ENCODE results near the gene SLC36A4.
"Not testable (repeated sequence)": the region's sequence is repeated elsewhere in the genome, so short reads cannot be mapped to it uniquely, and the experiment has no call there.

The SLC36A4 gene

GRCh38 chr11:93194673-93195291 lies 3.0 kb downstream of the SLC36A4 start:
- no peak for DNase-seq (ENCODE audit: low read depth)

GRCh38 chr11:93193731-93194130 lies 4.1 kb downstream of the SLC36A4 start:
- no peak for DNase-seq (ENCODE audit: low read depth)

GRCh38 chr11:93192163-93192562 lies 5.6 kb downstream of the SLC36A4 start:
- DNase-seq (ENCODE audit: low read depth): no peak

GRCh38 chr11:93189462-93189861 lies 8.3 kb downstream of the SLC36A4 start:
- DNase-seq (ENCODE audit: low read depth): no peak

GRCh38 chr11:93188726-93189125 lies 9.1 kb downstream of the SLC36A4 start:
- DNase-seq (ENCODE audit: low read depth): no peak

GRCh38 chr11:93187290-93187689 lies 10.5 kb downstream of the SLC36A4 start:
- DNase-seq (ENCODE audit: low read depth): no peak

GRCh38 chr11:93177891-93178290 lies 19.9 kb downstream of the SLC36A4 start:
- DNase-seq (ENCODE audit: low read depth): not testable (repeated sequence)

GRCh38 chr11:93169950-93170561 lies 27.7 kb downstream of the SLC36A4 start:
- no peak for DNase-seq (ENCODE audit: low read depth)

- DNase-seq (ENCODE audit: low read depth): no peak
These were observed 28.6 kb downstream of the SLC36A4 start for GRCh38 chr11:93169143-93169542.

- no peak for DNase-seq (ENCODE audit: low read depth)
These were observed 30.9 kb downstream of the SLC36A4 start for GRCh38 chr11:93166862-93167261.

- no peak for DNase-seq (ENCODE audit: low read depth)
These were observed 31.6 kb downstream of the SLC36A4 start for GRCh38 chr11:93166194-93166593.

GRCh38 chr11:93160808-93161207 lies 37.0 kb downstream of the SLC36A4 start:
- no peak for DNase-seq (ENCODE audit: low read depth)

GRCh38 chr11:93160156-93160555 lies 37.6 kb downstream of the SLC36A4 start:
- DNase-seq (ENCODE audit: low read depth): no peak

- no peak for DNase-seq (ENCODE audit: low read depth)
These were observed 38.1 kb downstream of the SLC36A4 start for GRCh38 chr11:93159721-93160120.

GRCh38 chr11:93155738-93156137 lies 42.1 kb downstream of the SLC36A4 start:
- DNase-seq (ENCODE audit: low read depth): no peak

GRCh38 chr11:93145390-93145915 lies 52.3 kb downstream of the SLC36A4 start:
- no peak for DNase-seq (ENCODE audit: low read depth)

- DNase-seq (ENCODE audit: low read depth): no peak
These were observed 54.0 kb downstream of the SLC36A4 start for GRCh38 chr11:93143800-93144199.

- DNase-seq (ENCODE audit: low read depth): no peak
These were observed 54.6 kb downstream of the SLC36A4 start for GRCh38 chr11:93143186-93143585.

- DNase-seq (ENCODE audit: low read depth): no peak
These were observed 64.2 kb downstream of the SLC36A4 start for GRCh38 chr11:93133488-93134109.

- no peak for DNase-seq (ENCODE audit: low read depth)
These were observed 65.0 kb downstream of the SLC36A4 start for GRCh38 chr11:93132836-93133235.

- no peak for DNase-seq (ENCODE audit: low read depth)
These were observed 66.1 kb downstream of the SLC36A4 start for GRCh38 chr11:93131709-93132108.

- no peak for DNase-seq (ENCODE audit: low read depth)
These were observed 69.2 kb downstream of the SLC36A4 start for GRCh38 chr11:93128574-93128973.

- DNase-seq (ENCODE audit: low read depth): no peak
These were observed 74.4 kb downstream of the SLC36A4 start for GRCh38 chr11:93123351-93123898.
